AG04449 (cell line): ENCODE measurements around the gene TMEM238.

Source experiments
- CTCF ChIA-PET: fragments of 350-600 bp; formaldehyde crosslinking; extraction: SDS; loops from one replicate; lab custom pipeline; 2021; ENCODE audit warnings: antibody characterized with exemption; lab: Yijun Ruan, JAX
- POLR2A ChIA-PET: fragments of 400-600, 350-600 bp; formaldehyde crosslinking; extraction: SDS; loops from one replicate; lab custom pipeline; 2020; ENCODE audit warnings: antibody characterized with exemption, inconsistent platforms; lab: Yijun Ruan, JAX
- DNase-seq: peaks from one replicate; pipeline ENCODE4 v3.0.0-alpha.2; 2010; ENCODE audit warnings: low read depth, low spot score
- H3K4me3 ChIP-seq: 2 replicates; pipeline ENCODE4 v1.5.1; 2011; ENCODE audit warnings: low read depth, mild to moderate bottlenecking, control low read depth, low read length
- TF ChIP-seq, protein P1 (sequence below): IDR thresholded peaks from one replicate; pipeline ENCODE4 v1.5.1; 2011; ENCODE audit warnings: mild to moderate bottlenecking, moderate library complexity, low read length, control low read depth, inconsistent platforms; ENCODE audit not compliant: insufficient read depth; ENCODE audit errors: missing control alignments

Gene TMEM238

DNA sequence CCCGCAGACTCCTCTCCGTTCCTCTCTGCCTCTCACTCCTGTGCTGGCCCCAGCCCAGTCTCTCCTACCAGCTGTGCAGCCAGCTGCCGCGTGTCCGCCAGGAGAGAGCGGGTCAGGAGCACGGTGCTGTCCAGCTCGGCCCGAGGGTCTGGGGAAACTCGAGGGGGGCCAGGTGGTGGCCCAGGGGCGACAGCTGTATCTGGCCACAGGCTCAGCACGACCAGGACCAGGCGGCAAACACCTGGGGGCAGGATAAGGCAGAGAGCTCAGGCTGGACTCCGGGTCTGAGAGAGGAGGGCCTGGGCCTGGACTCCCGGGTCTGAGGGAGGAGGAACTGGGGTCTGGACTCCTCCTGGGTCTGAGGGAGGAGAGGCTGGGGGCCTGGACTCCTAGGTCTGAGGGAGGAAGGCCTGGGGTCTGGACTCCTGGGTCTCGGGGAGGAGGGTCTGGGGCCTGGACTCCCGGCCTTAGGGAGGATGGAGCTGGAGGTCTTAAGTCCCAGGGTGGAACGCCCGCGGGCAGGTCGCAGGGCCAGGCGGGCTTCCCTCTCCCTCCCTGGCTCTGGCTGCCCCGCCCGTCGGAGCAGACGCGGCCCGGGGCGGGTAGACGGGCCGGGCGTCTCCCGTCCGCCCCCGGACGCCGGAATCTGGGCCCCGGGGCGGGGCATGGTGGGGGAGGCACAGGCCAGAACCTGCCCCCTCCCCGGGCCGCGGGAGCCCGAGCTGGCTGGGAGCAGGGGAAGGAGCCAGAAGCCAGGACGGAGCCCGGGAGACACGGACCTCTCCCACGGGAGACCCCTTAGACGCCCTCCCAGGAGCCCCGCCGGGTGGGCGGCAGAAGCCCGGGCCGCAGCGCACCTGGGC is 15.2 kb downstream of the TMEM238 start:
- H3K4me3 ChIP-seq, result peak overlapping the region; percentile 74
- TF ChIP-seq, protein P1, sequence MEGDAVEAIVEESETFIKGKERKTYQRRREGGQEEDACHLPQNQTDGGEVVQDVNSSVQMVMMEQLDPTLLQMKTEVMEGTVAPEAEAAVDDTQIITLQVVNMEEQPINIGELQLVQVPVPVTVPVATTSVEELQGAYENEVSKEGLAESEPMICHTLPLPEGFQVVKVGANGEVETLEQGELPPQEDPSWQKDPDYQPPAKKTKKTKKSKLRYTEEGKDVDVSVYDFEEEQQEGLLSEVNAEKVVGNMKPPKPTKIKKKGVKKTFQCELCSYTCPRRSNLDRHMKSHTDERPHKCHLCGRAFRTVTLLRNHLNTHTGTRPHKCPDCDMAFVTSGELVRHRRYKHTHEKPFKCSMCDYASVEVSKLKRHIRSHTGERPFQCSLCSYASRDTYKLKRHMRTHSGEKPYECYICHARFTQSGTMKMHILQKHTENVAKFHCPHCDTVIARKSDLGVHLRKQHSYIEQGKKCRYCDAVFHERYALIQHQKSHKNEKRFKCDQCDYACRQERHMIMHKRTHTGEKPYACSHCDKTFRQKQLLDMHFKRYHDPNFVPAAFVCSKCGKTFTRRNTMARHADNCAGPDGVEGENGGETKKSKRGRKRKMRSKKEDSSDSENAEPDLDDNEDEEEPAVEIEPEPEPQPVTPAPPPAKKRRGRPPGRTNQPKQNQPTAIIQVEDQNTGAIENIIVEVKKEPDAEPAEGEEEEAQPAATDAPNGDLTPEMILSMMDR, result no peak
- no peak for DNase-seq
- POLR2A ChIA-PET, result interaction anchor here (1.0 to 2.5 kb wide), 6 partner anchors 15 to 153 kb away, joined by 4 to 18 read pairs (median 8); partner anchors contain the start of genes KMT5C, PPP6R1, TMEM238 and UBE2S
- CTCF ChIA-PET, result interaction anchor here (0.8 to 2.9 kb wide), 6 partner anchors 15 to 209 kb away, joined by 3 to 14 read pairs (median 4); partner anchors contain the start of genes KMT5C and TMEM238

- peak overlapping the region; percentile 74 for H3K4me3 ChIP-seq
- TF ChIP-seq, protein P1, result no peak
- DNase-seq, result no peak
- ChIA-PET CTCF (interaction anchor here (0.8 to 2.9 kb wide), 4 partner anchors 16 to 100 kb away, joined by 3 to 14 read pairs (median 8); partner anchors contain the start of genes KMT5C and TMEM238), POLR2A (interaction anchor here (1.0 to 2.5 kb wide), 3 partner anchors 16 to 39 kb away, joined by 5 to 11 read pairs (median 10); partner anchors contain the start of genes TMEM238 and UBE2S)
These were observed 16.0 kb downstream of the TMEM238 start for GRCh38 chr19:55368106-55368505.

DNA sequence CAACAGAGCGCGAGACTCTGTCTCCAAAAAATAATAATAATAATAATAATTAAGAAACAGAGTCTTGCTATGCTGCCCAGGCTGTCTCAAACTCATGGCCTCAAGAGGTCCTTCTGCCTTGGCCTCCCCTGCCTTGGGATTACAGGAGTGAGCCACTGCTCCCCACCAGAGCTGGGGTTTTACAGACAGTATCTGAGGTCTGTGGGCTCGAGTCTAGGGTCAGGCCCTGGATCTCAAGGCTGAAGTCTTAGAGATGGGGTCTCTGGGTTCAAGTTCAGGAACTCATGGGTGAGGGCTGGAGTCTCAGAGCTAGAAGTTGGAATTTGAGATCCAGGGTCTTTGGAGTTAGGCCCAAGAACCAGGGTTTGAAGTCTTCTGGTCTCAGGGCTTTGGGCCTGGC is 17.3 kb downstream of the TMEM238 start:
- DNase-seq, result no peak
- POLR2A ChIA-PET, result interaction anchor here (0.8 to 2.5 kb wide), 2 partner anchors 41 to 65 kb away, joined by 3 to 11 read pairs; partner anchors contain the start of gene UBE2S
- TF ChIP-seq, protein P1, result no peak
- CTCF ChIA-PET, result interaction anchor here (0.7 to 2.3 kb wide), 3 partner anchors 16 to 138 kb away, joined by 3 to 7 read pairs (median 3); no protein-coding TSS in a partner anchor
- H3K4me3 ChIP-seq, result no peak overlapping the region

DNA sequence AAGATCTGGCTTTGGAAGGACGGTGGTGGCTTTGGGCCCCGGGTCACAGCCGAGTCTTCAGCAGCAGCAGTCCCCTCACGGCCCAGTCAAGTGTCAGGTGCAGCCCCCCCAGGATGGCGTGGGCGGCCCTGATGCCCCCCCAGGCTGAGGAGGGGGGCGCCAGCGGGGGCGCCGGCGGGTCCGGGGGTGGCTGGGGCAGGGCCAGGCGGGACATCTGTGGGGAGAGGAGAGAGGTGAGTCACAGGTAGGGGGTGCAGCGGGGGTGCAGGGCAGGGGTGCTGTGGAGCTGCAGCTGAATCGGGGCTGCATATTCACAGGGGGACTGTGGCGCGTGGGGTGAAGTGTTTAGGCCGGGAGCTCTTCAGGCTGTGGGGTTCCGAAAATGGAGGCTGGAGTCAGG is 18.1 kb downstream of the TMEM238 start:
- CTCF ChIA-PET, result interaction anchor here (0.9 to 2.3 kb wide), 2 partner anchors 64 to 138 kb away, joined by 3 to 7 read pairs; no protein-coding TSS in a partner anchor
- H3K4me3 ChIP-seq, result no peak overlapping the region
- POLR2A ChIA-PET, result interaction anchor here (0.8 kb wide), 1 partner anchor 65 kb away, joined by 3 read pairs; no protein-coding TSS in a partner anchor
- TF ChIP-seq, protein P1, result no peak
- no peak for DNase-seq

DNA sequence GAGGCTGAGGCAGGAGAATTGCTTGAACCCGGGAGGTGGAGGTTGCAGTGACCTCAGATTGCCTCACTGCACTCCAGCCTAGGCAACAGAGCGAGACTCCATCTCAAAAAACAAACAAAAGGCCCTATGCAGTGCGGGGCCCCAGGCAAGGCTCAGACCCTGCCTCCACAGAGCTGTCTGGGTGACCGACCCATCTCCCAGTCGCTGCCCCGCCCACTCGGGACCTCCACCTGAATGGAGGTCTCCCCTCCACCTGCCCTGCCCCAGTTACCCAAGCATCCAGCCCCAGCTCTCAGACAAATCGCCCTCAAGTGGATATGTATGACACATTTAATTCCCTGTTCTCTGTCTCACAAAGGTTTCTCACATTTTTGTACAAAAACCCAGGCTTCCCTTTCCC is 18.8 kb downstream of the TMEM238 start:
- no peak for DNase-seq
- TF ChIP-seq, protein P1, result no peak
- CTCF ChIA-PET, result interaction anchor here (1.2 to 2.3 kb wide), 2 partner anchors 11 to 63 kb away, joined by 3 to 7 read pairs; partner anchors contain the start of gene TMEM190
- no peak overlapping the region for H3K4me3 ChIP-seq
- POLR2A ChIA-PET, result no interaction called here
